A172 (cell line): ENCODE data around the gene ZNF575. TPM values are rescaled to one million over a fixed set of nuclear protein-coding genes. Genes with fewer than 3 reads are reported as not detected.

Experiments
- DNase-seq: peaks from one replicate; pipeline ENCODE4 v3.0.0-alpha.2; 2015; ENCODE audit warnings: low spot score
- total RNA-seq: library from RNA; depleted of rRNA; stranded (reverse); fragments of >200 nt; shearing (Covaris generic); gene quantifications from 2 replicates; pipeline ENCODE4 v1.2.3, GENCODE V29; 2014; rRNA removed

The ZNF575 gene, protein sequence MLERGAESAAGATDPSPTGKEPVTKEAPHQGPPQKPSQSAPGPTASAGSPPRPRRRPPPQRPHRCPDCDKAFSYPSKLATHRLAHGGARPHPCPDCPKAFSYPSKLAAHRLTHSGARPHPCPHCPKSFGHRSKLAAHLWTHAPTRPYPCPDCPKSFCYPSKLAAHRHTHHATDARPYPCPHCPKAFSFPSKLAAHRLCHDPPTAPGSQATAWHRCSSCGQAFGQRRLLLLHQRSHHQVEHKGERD
- 0.62 TPM in 1 of 2 replicates, not detected in the other for total RNA-seq

GRCh38 chr19:43532962-43533545, at the start of gene ZNF575:
ZNF575 (plus strand) TSS chr19:43533188; CDS start chr19:43534423, 1,235 bp downstream.
- peak; percentile 82 for DNase-seq

DNA sequence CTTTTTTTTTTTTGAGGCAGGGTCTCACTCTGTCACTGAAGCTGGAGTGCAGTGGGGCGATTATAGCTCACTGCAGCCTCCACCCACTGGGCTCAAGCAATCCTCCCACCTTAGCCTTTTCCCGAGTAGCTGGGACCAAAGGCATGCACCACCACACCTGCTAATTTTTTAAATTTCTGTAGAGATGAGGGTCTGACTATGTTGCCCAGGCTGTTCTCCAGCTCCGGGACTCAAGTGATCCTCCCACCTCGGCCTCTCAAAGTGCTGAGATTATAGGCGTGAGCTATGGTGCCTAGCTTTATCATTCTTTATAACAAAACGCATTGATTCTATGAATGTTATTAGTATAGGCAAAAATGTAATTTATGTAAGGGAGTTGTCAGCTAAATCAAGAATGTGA, 49.7 kb upstream of the ZNF575 start:
- no peak for DNase-seq

GRCh38 chr19:43485951-43486350, 47.0 kb upstream of the ZNF575 start:
- DNase-seq: no peak

DNA sequence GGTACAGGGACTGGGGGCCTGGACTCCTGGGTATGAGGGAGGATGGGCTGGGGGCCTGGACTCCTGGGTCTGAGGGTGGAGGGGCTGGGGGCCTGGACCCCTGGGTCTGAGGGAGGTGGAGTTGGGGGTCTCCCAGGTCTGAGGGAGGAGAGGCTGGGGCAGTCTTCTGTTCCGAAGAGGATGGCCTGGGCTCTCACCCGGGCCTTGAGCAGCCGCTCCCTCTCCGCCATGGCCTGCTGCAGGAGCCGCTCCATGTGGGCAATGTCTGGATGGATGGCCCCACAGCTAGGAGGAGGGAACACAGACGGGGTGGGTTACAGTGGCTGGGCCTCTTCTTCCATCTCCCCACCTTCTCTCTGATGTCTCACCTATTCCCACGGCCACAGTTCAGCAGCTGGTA, 46.6 kb upstream of the ZNF575 start:
- DNase-seq: no peak

- no peak for DNase-seq
These were observed 44.8 kb upstream of the ZNF575 start for GRCh38 chr19:43488179-43488578.

GRCh38 chr19:43489310-43489709, 43.7 kb upstream of the ZNF575 start:
- no peak for DNase-seq

DNA sequence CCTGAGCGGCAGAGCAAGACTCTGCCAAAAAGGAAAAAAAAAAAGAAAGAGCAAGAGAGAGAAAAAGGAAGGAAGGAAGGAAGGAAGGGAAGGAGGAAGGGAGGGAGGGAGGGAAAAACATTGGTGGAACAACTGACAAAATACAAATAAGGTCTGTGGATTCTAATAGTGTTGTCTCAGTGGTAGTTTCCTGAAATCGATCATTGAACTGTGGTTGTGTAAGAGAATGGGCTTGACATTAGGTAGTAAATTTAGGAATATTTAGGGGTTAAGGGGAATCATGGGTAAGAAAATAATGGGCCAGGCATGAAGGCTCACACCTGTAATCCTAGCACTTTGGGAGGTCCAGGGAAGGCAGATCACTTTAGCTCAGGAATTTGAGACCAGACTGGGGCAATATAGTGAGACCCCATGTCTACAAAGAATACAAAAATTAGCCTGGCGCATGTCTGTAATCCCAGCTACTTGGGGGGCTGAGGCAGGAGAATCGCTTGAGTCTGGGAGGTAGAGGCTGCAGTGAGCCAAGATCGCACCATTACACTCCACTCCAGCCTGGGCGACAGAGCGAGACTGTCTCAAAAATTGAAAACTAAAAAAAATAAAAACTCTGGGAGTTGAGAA, 42.9 kb upstream of the ZNF575 start:
- no peak for DNase-seq

GRCh38 chr19:43490759-43491158, 42.2 kb upstream of the ZNF575 start:
- DNase-seq: no peak

DNA sequence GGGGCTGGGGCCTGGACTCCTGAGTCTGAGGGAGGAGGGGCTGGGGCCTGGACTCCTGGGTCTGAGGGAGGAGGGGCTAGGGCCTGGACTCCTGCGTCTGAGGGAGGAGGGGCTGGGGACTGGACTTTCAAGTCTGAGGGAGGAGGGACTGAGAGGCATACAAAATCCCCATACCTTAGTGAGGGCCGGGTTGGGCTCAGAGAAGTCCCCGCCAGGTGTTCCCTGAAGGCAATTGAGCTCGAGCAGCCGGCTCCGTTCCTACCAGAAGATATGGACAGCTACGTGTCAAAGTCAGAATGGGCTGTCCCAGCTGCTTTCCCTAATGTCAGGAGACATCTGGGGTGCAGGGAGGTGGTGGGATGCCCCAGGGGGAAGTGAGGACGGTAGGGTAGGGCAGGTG, 37.9 kb upstream of the ZNF575 start:
- DNase-seq: no peak

DNA sequence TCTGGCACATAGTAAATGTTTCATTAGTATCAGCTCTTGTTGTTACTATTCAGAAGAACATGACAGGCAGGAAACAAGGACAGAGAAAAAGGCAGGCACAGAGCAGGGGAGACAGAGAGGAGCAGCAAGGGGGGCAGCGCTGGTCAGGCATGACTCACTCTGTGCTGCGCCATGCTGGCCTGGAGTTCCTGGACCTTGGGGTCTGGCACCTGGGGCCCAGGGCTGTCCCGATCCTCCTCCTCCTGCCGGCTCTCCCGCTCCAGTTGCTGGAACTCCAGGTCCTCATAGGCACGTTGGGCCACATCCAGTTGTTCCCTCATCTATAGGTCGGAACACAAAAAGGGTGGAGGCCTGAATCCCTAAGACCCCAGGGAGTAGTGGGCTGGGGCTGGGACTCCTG, 36.0 kb upstream of the ZNF575 start:
- DNase-seq: no peak

DNA sequence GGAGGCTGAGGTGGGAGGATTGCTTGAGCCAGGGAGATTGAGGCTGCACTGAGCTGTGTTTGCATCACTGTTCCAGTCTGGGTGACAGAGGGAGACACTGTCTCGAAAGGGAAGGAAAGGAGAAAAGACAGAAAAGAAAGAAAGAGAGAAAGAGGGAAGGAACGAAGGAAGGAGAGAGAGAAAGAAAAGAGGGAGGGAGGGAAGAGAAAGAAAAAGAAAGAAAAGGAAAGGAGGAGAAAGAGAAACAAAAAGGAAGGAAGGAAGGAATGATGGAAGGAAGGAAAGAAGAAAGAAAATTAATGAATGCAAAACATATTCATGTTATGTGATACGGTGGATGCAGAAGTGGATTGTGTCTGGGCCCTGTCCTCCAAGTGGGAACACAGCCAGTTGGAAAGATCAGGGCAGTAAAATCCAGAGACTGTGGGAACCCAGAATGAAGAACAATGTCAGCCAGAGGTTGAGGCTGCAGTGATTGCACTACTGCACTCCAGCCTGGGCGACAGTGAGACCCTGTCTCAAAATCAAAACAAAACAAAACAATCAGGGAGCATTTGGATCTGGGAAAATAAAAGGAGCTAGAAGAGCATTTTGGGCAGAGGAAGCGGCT, 34.6 kb upstream of the ZNF575 start:
- DNase-seq: no peak

DNA sequence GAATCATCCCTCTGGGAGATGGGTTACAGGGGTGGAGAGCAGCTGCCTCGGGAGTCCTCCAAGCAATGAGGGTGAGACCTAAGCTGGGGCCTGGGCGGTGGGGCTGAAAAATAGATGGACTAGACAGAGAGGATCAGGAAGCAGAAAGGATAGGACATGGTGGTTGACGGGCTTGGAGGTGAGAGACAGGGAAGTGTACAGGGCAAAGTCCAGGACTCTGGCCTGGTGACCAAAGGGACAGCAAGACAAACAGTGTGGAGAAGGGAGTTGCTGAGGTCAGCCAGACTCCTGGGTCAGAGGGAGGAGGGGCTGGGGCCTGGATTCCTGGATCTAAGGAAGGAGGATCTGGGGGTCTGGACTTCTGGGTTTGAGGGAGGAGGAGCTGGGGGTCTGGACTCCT, 33.9 kb upstream of the ZNF575 start:
- DNase-seq: no peak

DNA sequence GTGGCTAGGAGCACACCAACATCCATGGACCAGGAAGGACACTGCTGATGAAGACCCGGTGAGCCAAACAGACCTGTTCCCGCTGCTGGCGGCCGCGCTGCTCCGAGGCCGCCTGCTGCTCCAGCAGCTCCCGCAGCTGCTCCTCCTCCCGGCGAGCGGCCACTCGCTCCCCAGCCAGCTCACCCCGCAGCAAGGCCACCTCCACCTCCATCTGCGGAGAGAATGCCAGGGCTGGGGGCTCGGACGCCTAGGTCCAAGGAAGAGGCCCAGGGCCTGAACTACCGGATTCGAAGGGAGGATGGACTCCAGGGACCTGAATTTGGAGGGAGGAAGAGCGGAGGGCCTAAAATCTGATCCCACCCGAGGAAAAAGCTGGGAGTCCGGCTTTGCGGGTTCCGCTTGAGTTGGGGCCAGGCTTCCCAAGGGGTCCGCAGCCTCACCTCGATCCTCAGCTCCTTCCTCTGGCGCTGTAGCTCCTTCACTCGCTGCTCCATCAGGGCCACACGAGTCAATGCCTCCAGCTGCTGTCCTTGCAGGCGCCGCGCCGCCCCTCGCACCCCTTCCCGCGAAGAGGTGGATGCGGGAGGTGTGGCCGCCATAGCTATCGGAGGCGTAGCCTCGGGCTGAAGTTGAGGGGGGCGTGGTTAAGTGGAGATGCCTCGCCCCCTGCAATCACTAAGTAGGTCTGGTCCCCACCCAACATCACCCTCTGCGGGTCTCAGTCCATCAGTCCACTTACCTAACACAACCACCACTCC, 31.1 kb upstream of the ZNF575 start:
- DNase-seq: no peak

GRCh38 chr19:43502419-43502976, 30.5 kb upstream of the ZNF575 start:
- no peak for DNase-seq

DNA sequence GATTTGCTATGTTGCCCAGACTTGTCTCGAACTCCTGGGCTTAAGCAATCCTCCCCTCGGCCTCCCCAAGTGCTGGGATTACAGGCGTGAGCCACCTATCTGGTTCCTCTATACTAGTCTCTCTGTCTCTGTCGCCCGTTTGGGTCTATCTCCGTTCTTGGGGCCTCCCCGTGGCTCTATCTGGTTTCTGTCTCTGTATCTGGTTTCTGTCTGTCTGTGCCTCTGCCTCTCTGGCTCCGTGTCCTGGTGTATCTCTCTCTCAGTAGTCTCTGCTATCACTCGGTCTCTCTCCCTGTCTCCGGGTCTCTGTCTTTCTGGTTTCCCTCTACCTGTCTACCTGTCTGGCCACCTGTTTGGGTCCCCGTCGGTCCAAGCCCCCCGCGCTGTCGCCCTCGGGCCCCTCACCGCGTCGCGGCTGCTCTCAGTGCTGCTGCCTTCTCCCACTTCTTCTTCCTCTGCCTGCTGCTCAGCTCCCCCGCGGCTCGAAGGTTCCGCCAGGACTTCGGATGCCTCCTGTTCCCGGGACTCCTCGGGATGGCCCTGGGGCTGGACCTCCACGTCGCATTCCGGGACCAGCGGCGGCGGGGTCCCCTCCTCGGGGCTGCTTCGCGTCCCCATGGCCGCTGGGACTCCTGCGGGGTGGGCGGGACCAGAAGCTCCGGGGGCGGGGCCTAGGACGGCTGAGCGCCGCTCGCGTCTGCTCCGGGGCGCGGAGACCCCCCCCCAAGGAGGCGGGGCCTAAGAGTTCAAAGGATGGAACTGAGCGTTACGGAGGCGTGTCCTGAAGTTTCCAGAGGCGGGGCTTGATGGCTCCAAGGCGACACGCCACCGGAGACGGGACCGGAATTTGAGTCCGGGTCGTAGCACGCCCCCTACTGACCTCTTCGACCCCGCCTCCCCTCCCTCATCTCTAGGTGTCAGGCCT, 29.2 kb upstream of the ZNF575 start:
- DNase-seq: peak; percentile 85

GRCh38 chr19:43504426-43505185, 28.4 kb upstream of the ZNF575 start, which contains the start of gene PHLDB3:
PHLDB3 (minus strand) TSS chr19:43504746; CDS start chr19:43504118, 628 bp downstream.
- DNase-seq: peak; percentile 43

GRCh38 chr19:43505186-43505456, 27.9 kb upstream of the ZNF575 start:
- DNase-seq: no peak

DNA sequence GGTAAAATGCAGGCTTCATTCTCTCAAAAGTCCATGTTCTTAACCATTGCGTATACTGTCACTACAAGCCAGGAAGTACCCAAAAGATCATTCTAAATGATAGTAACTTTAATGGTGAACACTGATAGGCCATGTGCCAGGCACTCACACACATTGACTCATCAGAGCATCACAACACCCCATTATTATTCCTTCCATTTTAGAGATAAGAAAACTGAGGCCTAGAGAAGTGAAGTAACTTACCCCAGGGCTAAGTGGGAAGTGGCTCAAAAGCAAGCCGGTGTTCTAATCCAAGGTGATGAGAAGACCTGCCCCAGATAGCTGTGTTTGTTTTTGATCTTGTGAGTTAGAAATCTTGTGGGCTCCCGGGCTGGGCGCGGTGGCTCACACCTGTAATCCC, 27.0 kb upstream of the ZNF575 start:
- no peak for DNase-seq

DNA sequence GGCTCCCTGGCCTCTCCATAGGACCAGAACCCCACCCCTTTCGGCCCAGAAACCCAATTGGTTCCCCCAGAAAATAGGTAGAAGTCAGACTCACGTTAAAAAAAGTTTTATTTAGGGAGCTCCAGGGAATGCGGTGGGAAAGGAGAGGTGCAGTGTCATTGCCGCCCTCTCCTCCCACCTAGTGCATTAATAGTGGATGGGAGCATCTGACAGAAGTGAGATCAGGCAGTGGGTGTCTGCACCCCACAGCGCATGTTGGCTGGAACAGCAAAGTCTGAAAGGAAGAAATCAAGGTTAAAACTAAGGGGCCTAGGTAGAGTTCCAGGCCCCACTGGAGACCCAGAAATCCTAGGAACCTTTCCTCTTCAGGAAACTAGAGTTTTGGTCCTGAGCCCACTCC, 26.4 kb upstream of the ZNF575 start:
- no peak for DNase-seq

GRCh38 chr19:43507880-43508279, 25.1 kb upstream of the ZNF575 start:
- DNase-seq: no peak
